Osteocyte (in vitro differentiated cells): ENCODE results near the gene SPIN1. TPM values are rescaled to one million over a fixed set of nuclear protein-coding genes. Genes with fewer than 3 reads are reported as not detected.

Experiments
- DNase-seq: peaks from one replicate; pipeline ENCODE4 v3.0.0; 2021; ENCODE audit warnings: mixed read lengths; ENCODE audit not compliant: unreplicated experiment; ENCODE audit errors: extremely low spot score
- H3K27ac Mint-ChIP-seq: one replicate; pipeline ENCODE4 v1.8.0; 2021; ENCODE audit warnings: mild to moderate bottlenecking, mixed read lengths; ENCODE audit not compliant: unreplicated experiment
- H3K27me3 Mint-ChIP-seq: one replicate; pipeline ENCODE4 v1.8.0; 2021; ENCODE audit warnings: mixed read lengths; ENCODE audit not compliant: unreplicated experiment
- H3K36me3 Mint-ChIP-seq: one replicate; pipeline ENCODE4 v1.8.0; 2021; ENCODE audit warnings: mixed read lengths; ENCODE audit not compliant: unreplicated experiment
- H3K4me1 Mint-ChIP-seq: one replicate; pipeline ENCODE4 v1.8.0; 2021; ENCODE audit warnings: mixed read lengths; ENCODE audit not compliant: unreplicated experiment
- H3K4me3 Mint-ChIP-seq: one replicate; pipeline ENCODE4 v1.8.0; 2021; ENCODE audit warnings: mild to moderate bottlenecking, moderate library complexity, mixed read lengths; ENCODE audit not compliant: unreplicated experiment
- H3K9me3 Mint-ChIP-seq: one replicate; pipeline ENCODE4 v1.8.0; 2021; ENCODE audit warnings: mixed read lengths; ENCODE audit not compliant: unreplicated experiment
- CTCF ChIP-seq: fragments of 200-600 bp; sonication (generic); IDR thresholded peaks from 2 replicates; pipeline ENCODE4 v1.5.0; 2021; ENCODE audit warnings: antibody characterized with exemption, mild to moderate bottlenecking, moderate library complexity
- total RNA-seq: library from RNA; stranded (reverse); gene quantifications from 2 replicates; pipeline ENCODE4 v1.2.1, GENCODE V29; 2021

The SPIN1 gene
- total RNA-seq, 1 donor from 2014 or later, result 115 TPM

- no peaks in the 10 kb centered on the region for H3K27me3 Mint-ChIP-seq
These were observed 133.1 kb downstream of the SPIN1 start for GRCh38 chr9:88521308-88521707.

GRCh38 chr9:88522360-88522759, 134.1 kb downstream of the SPIN1 start:
- H3K4me1 Mint-ChIP-seq, result peaks cover 4% of the 10 kb centered on the region
- no peak for DNase-seq
- no peak overlapping the region for H3K4me3 Mint-ChIP-seq

More at GRCh38 chr9:88521308-88521707, 133.1 kb downstream of the SPIN1 start:
- no peak for TF ChIP-seq CTCF
- no peaks in the 10 kb centered on the region for H3K36me3 Mint-ChIP-seq
- DNase-seq, result no peak
- no peak overlapping the region for H3K4me3 Mint-ChIP-seq
- H3K27ac Mint-ChIP-seq, result no peak overlapping the region
- peaks cover 4% of the 10 kb centered on the region for H3K4me1 Mint-ChIP-seq
- no peaks in the 10 kb centered on the region for H3K9me3 Mint-ChIP-seq

GRCh38 chr9:88523056-88523455, 134.8 kb downstream of the SPIN1 start:
- TF ChIP-seq CTCF, result no peak

More at GRCh38 chr9:88522360-88522759, 134.1 kb downstream of the SPIN1 start:
- no peaks in the 10 kb centered on the region for H3K36me3 Mint-ChIP-seq
- TF ChIP-seq CTCF, result no peak
- H3K9me3 Mint-ChIP-seq, result no peaks in the 10 kb centered on the region
- H3K27me3 Mint-ChIP-seq, result no peaks in the 10 kb centered on the region
- H3K27ac Mint-ChIP-seq, result no peak overlapping the region

GRCh38 chr9:88524911-88525310, 136.7 kb downstream of the SPIN1 start:
- Mint-ChIP-seq H3K27me3 (no peaks in the 10 kb centered on the region), H3K36me3 (no peaks in the 10 kb centered on the region), H3K27ac (no peak overlapping the region), H3K9me3 (no peaks in the 10 kb centered on the region), H3K4me3 (no peak overlapping the region), H3K4me1 (peaks cover 10% of the 10 kb centered on the region)
- no peak for TF ChIP-seq CTCF
- DNase-seq, result no peak

More at GRCh38 chr9:88523056-88523455, 134.8 kb downstream of the SPIN1 start:
- Mint-ChIP-seq H3K27me3 (no peaks in the 10 kb centered on the region), H3K4me3 (no peak overlapping the region), H3K27ac (no peak overlapping the region), H3K4me1 (peaks cover 4% of the 10 kb centered on the region), H3K36me3 (no peaks in the 10 kb centered on the region), H3K9me3 (no peaks in the 10 kb centered on the region)
- no peak for DNase-seq

- Mint-ChIP-seq H3K27me3 (no peaks in the 10 kb centered on the region), H3K4me1 (peaks cover 27% of the 10 kb centered on the region), H3K9me3 (no peaks in the 10 kb centered on the region), H3K4me3 (no peak overlapping the region), H3K27ac (no peak overlapping the region), H3K36me3 (no peaks in the 10 kb centered on the region)
- no peak for DNase-seq
- TF ChIP-seq CTCF, result no peak
These were observed 139.4 kb downstream of the SPIN1 start for GRCh38 chr9:88527618-88528017.

Other genes with a start within 250 kb of the SPIN1 start
- not detected in 2 replicates for gene SPATA31C2, start 250.0 kb upstream of the SPIN1 start, total RNA-seq
- 0.32 TPM in 1 of 2 replicates, not detected in the other for gene NXNL2, start 146.7 kb downstream of the SPIN1 start, total RNA-seq